Neuron (in vitro differentiated cells): Measurements from ENCODE around the gene HLA-DPB1.

Experiments used
- H2AFZ ChIP-seq: one replicate; pipeline ENCODE4 v1.6.1; 2013; ENCODE audit warnings: low read depth, mild to moderate bottlenecking, inconsistent platforms, low read length, moderate library complexity
- H3K27me3 ChIP-seq: one replicate; pipeline ENCODE4 v1.6.1; 2013; ENCODE audit warnings: low read length; ENCODE audit not compliant: insufficient read depth
- H3K36me3 ChIP-seq: one replicate; pipeline ENCODE4 v1.6.1; 2013; ENCODE audit warnings: low read length; ENCODE audit not compliant: insufficient read depth
- H3K4me1 ChIP-seq: one replicate; pipeline ENCODE4 v1.6.1; 2013; ENCODE audit warnings: low read length; ENCODE audit not compliant: insufficient read depth
- H3K4me3 ChIP-seq: 2 replicates; pipeline ENCODE4 v1.5.1; 2013; ENCODE audit warnings: mild to moderate bottlenecking, low read length, moderate library complexity
- H3K9me3 ChIP-seq: one replicate; pipeline ENCODE4 v1.6.1; 2013; ENCODE audit warnings: low read length

Gene HLA-DPB1

GRCh38 chr6:33075568-33076405 is at the start of gene HLA-DPB1:
HLA-DPB1 (plus strand) TSS chr6:33075990; CDS start chr6:33076042, 52 bp downstream.
- H3K4me3 ChIP-seq, result no peak within 1 kb of the TSS
- H3K4me1 ChIP-seq, result no peaks in the 10 kb centered on the region
- H3K36me3 ChIP-seq, result no peaks in the 10 kb centered on the region
- no peaks in the 10 kb centered on the region for H3K9me3 ChIP-seq
- no peak within 1 kb of the TSS for H2AFZ ChIP-seq
- no peaks in the 10 kb centered on the region for H3K27me3 ChIP-seq

- Histone ChIP-seq H3K4me3 (no peak overlapping the region), H2AFZ (no peak overlapping the region), H3K36me3 (no peaks in the 10 kb centered on the region)
Measured at GRCh38 chr6:33028220-33028849, 47.5 kb upstream of the HLA-DPB1 start.

GRCh38 chr6:33029328-33030184 is 46.2 kb upstream of the HLA-DPB1 start:
- Histone ChIP-seq H2AFZ (no peak overlapping the region), H3K36me3 (no peaks in the 10 kb centered on the region), H3K4me3 (no peak overlapping the region), H3K9me3 (no peaks in the 10 kb centered on the region), H3K27me3 (peaks cover 10% of the 10 kb centered on the region), H3K4me1 (no peaks in the 10 kb centered on the region)

More at GRCh38 chr6:33028220-33028849, 47.5 kb upstream of the HLA-DPB1 start:
- Histone ChIP-seq H3K27me3 (peaks cover 10% of the 10 kb centered on the region), H3K9me3 (no peaks in the 10 kb centered on the region), H3K4me1 (no peaks in the 10 kb centered on the region)

- no peak overlapping the region for H2AFZ ChIP-seq
- H3K4me3 ChIP-seq, result no peak overlapping the region
- no peaks in the 10 kb centered on the region for H3K9me3 ChIP-seq
- H3K27me3 ChIP-seq, result peaks cover 10% of the 10 kb centered on the region
- no peaks in the 10 kb centered on the region for H3K36me3 ChIP-seq
- no peaks in the 10 kb centered on the region for H3K4me1 ChIP-seq
Measured at GRCh38 chr6:33030245-33030644, 45.5 kb upstream of the HLA-DPB1 start.

- H3K36me3 ChIP-seq, result no peaks in the 10 kb centered on the region
- peaks cover 6% of the 10 kb centered on the region for H3K27me3 ChIP-seq
- no peaks in the 10 kb centered on the region for H3K9me3 ChIP-seq
- H2AFZ ChIP-seq, result no peak overlapping the region
- no peak overlapping the region for H3K4me3 ChIP-seq
- no peaks in the 10 kb centered on the region for H3K4me1 ChIP-seq
Measured at GRCh38 chr6:33034554-33034953, 41.2 kb upstream of the HLA-DPB1 start.

- H3K9me3 ChIP-seq, result no peaks in the 10 kb centered on the region
- H3K27me3 ChIP-seq, result peaks cover 4% of the 10 kb centered on the region
- no peaks in the 10 kb centered on the region for H3K4me1 ChIP-seq
- H3K36me3 ChIP-seq, result no peaks in the 10 kb centered on the region
- no peak overlapping the region for H2AFZ ChIP-seq
- no peak overlapping the region for H3K4me3 ChIP-seq
Measured at GRCh38 chr6:33036535-33036934, 39.3 kb upstream of the HLA-DPB1 start.

- Histone ChIP-seq H3K36me3 (no peaks in the 10 kb centered on the region), H2AFZ (no peak overlapping the region)
Measured at GRCh38 chr6:33040157-33040556, 35.6 kb upstream of the HLA-DPB1 start.

GRCh38 chr6:33049323-33050013 is 26.3 kb upstream of the HLA-DPB1 start:
- Histone ChIP-seq H3K4me3 (no peak overlapping the region), H3K4me1 (peaks cover 17% of the 10 kb centered on the region), H3K9me3 (no peaks in the 10 kb centered on the region)

More at GRCh38 chr6:33040157-33040556, 35.6 kb upstream of the HLA-DPB1 start:
- H3K4me1 ChIP-seq, result no peaks in the 10 kb centered on the region
- H3K4me3 ChIP-seq, result no peak overlapping the region
- no peaks in the 10 kb centered on the region for H3K9me3 ChIP-seq
- H3K27me3 ChIP-seq, result peaks cover 4% of the 10 kb centered on the region

GRCh38 chr6:33050014-33050810 is 25.6 kb upstream of the HLA-DPB1 start:
- Histone ChIP-seq H3K27me3 (peaks cover 9% of the 10 kb centered on the region), H3K9me3 (no peaks in the 10 kb centered on the region), H3K4me3 (no peak overlapping the region), H2AFZ (no peak overlapping the region), H3K4me1 (peaks cover 17% of the 10 kb centered on the region), H3K36me3 (no peaks in the 10 kb centered on the region)

More at GRCh38 chr6:33049323-33050013, 26.3 kb upstream of the HLA-DPB1 start:
- Histone ChIP-seq H2AFZ (no peak overlapping the region), H3K27me3 (peaks cover 9% of the 10 kb centered on the region), H3K36me3 (no peaks in the 10 kb centered on the region)

- H3K4me1 ChIP-seq, result peaks cover 17% of the 10 kb centered on the region
- H3K4me3 ChIP-seq, result no peak overlapping the region
- H3K36me3 ChIP-seq, result no peaks in the 10 kb centered on the region
- H2AFZ ChIP-seq, result no peak overlapping the region
- H3K27me3 ChIP-seq, result peaks cover 23% of the 10 kb centered on the region
- no peaks in the 10 kb centered on the region for H3K9me3 ChIP-seq
Measured at GRCh38 chr6:33052627-33053026, 23.2 kb upstream of the HLA-DPB1 start.

GRCh38 chr6:33053230-33053629 is 22.6 kb upstream of the HLA-DPB1 start:
- no peak overlapping the region for H3K4me3 ChIP-seq
- H3K4me1 ChIP-seq, result peaks cover 17% of the 10 kb centered on the region
- no peaks in the 10 kb centered on the region for H3K9me3 ChIP-seq
- H3K27me3 ChIP-seq, result peaks cover 23% of the 10 kb centered on the region
- H2AFZ ChIP-seq, result no peak overlapping the region
- H3K36me3 ChIP-seq, result no peaks in the 10 kb centered on the region
